Right atrium auricular region (tissue), 2 donors: Measurements from ENCODE around the gene DDX1. TPM values are rescaled to one million over a fixed set of nuclear protein-coding genes. Genes with fewer than 3 reads are reported as not detected.

ENCODE experiments used
- DNase-seq: peaks from one replicate; pipeline ENCODE4 v3.0.0-alpha.2; 2019; ENCODE audit warnings: low spot score
- H3K27ac ChIP-seq, 2 donors: fragments of 200-600 bp; sonication (generic); 1 replicate in 1 of 2; 2 replicates in 1 of 2; pipeline ENCODE4 v1.5.1; 2016 to 2019
- H3K27me3 ChIP-seq, 2 donors: fragments of 200-600 bp; sonication (generic); one replicate each; pipeline versions ENCODE4 v1.5.1 to v1.6.0; 2017 to 2019
- H3K36me3 ChIP-seq: fragments of 200-600 bp; sonication (generic); one replicate; pipeline ENCODE4 v1.5.1; 2016
- H3K4me1 ChIP-seq, 2 donors: fragments of 200-600 bp; sonication (generic); one replicate each; pipeline versions ENCODE4 v1.5.1 to v1.6.0; 2017 to 2019
- H3K4me3 ChIP-seq, 2 donors: fragments of 200-600 bp; sonication (generic); 1 replicate in 1 of 2; 2 replicates in 1 of 2; pipeline ENCODE4 v1.5.1; 2017 to 2019; ENCODE audit warnings: mild to moderate bottlenecking in 1 of 2, moderate library complexity in 1 of 2
- H3K9me3 ChIP-seq, 2 donors: fragments of 200-600 bp; sonication (generic); one replicate each; pipeline ENCODE4 v1.5.1; 2019
- total RNA-seq, 2 donors: library from RNA; depleted of rRNA; stranded (reverse); fragments of >200 nt; gene quantifications; one replicate each; pipeline ENCODE4 v1.1.0, GENCODE V29; 2016
- TF ChIP-seq, protein P1 (sequence below), 2 donors: fragments of 200-600 bp; sonication (generic); IDR thresholded peaks; one replicate each; pipeline ENCODE4 v1.5.1; 2019; ENCODE audit warnings: antibody characterized with exemption in 2 of 2

Gene DDX1
- total RNA-seq, 2 donors from 2014 or later = 60.1 to 75.9 TPM

- Histone ChIP-seq H3K4me3 (no peak overlapping the region), H3K9me3 (no peaks in the 10 kb centered on the region), H3K4me1 (no peaks in the 10 kb centered on the region), H3K36me3 (peaks cover 85% of the 10 kb centered on the region), H3K27ac (no peak overlapping the region), H3K27me3 (no peaks in the 10 kb centered on the region)
- TF ChIP-seq, protein P1, sequence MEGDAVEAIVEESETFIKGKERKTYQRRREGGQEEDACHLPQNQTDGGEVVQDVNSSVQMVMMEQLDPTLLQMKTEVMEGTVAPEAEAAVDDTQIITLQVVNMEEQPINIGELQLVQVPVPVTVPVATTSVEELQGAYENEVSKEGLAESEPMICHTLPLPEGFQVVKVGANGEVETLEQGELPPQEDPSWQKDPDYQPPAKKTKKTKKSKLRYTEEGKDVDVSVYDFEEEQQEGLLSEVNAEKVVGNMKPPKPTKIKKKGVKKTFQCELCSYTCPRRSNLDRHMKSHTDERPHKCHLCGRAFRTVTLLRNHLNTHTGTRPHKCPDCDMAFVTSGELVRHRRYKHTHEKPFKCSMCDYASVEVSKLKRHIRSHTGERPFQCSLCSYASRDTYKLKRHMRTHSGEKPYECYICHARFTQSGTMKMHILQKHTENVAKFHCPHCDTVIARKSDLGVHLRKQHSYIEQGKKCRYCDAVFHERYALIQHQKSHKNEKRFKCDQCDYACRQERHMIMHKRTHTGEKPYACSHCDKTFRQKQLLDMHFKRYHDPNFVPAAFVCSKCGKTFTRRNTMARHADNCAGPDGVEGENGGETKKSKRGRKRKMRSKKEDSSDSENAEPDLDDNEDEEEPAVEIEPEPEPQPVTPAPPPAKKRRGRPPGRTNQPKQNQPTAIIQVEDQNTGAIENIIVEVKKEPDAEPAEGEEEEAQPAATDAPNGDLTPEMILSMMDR (IDR thresholded peaks at IDR 0.05) = no peak
- no peak for DNase-seq
Measured at GRCh38 chr2:15624903-15625302, 33.2 kb downstream of the DDX1 start.

- Histone ChIP-seq H3K4me1 (peaks cover 0 to under 1% of the 10 kb centered on the region in 2 donors), H3K27me3 (no peaks in the 10 kb centered on the region), H3K36me3 (peaks cover 85% of the 10 kb centered on the region), H3K4me3 (no peak overlapping the region), H3K9me3 (no peaks in the 10 kb centered on the region), H3K27ac (no peak overlapping the region)
- TF ChIP-seq, protein P1 (IDR thresholded peaks at IDR 0.05) = no peak
- no peak for DNase-seq
Measured at GRCh38 chr2:15625344-15626036, 33.8 kb downstream of the DDX1 start.

- Histone ChIP-seq H3K9me3 (no peaks in the 10 kb centered on the region), H3K4me1 (peaks cover 0 to 4% of the 10 kb centered on the region in 2 donors), H3K27ac (no peak overlapping the region), H3K4me3 (no peak overlapping the region), H3K36me3 (peaks cover 85% of the 10 kb centered on the region), H3K27me3 (no peaks in the 10 kb centered on the region)
- no peak for DNase-seq
- TF ChIP-seq, protein P1 (IDR thresholded peaks at IDR 0.05) = no peak
Measured at GRCh38 chr2:15626126-15626525, 34.5 kb downstream of the DDX1 start.

- H3K9me3 ChIP-seq = no peaks in the 10 kb centered on the region
- peaks cover 85% of the 10 kb centered on the region for H3K36me3 ChIP-seq
- DNase-seq = no peak
- no peak overlapping the region for H3K27ac ChIP-seq
- H3K4me1 ChIP-seq = peaks cover 0 to 4% of the 10 kb centered on the region in 2 donors
- H3K27me3 ChIP-seq = no peaks in the 10 kb centered on the region
- TF ChIP-seq, protein P1 (IDR thresholded peaks at IDR 0.05) = no peak
- no peak overlapping the region for H3K4me3 ChIP-seq
Measured at GRCh38 chr2:15626967-15627366, 35.3 kb downstream of the DDX1 start.

DNA sequence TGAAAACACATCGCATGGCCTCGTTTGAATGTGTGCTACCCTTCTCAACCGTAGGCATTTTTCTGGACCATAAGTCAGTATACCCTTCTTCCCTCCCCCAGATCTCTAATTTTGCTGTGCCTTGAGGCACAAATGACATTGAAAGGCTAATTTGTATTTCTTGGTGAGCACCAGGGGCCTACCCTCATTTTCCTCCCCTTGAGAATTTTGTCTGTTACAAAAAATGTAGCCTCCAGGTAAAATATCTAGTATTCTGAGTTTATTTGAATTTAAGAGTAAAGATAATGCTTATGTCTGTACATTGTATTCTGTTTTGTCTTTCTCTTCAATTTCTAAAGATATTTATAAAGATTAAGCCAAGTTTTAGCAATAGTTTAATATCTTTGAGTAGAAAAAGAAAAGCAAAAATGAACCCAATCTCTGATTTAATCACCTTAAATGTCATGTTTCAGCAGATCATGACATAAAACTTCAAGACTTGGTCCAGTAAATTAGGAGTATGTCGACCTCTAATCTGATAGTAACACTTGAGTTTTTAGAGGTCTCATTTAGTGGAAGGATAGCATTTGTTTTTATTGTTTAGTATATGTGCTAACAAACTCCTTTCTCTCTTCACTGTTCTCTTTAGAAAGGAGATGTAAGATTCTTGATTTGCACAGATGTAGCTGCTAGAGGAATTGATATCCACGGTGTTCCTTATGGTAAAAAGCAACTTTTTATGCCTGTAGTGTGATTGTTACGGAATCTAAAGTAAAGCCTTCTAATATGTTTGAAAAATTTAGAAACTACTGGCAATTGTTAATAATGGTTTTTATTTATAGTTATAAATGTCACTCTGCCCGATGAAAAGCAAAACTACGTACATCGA, 36.4 kb downstream of the DDX1 start:
- H3K4me3 ChIP-seq = no peak overlapping the region
- no peak for DNase-seq
- peaks cover 85% of the 10 kb centered on the region for H3K36me3 ChIP-seq
- no peak overlapping the region for H3K27ac ChIP-seq
- H3K9me3 ChIP-seq = no peaks in the 10 kb centered on the region
- TF ChIP-seq, protein P1 (IDR thresholded peaks at IDR 0.05) = no peak
- H3K4me1 ChIP-seq = peaks cover 0 to 4% of the 10 kb centered on the region in 2 donors
- no peaks in the 10 kb centered on the region for H3K27me3 ChIP-seq
